Measurements from ENCODE around the gene CABP4. TPM values are rescaled to one million over a fixed set of nuclear protein-coding genes. Genes with fewer than 3 reads are reported as not detected.

CABP4 gene
- total RNA-seq, 4 donors from 2014 or later, result 1.1 to 5.1 (median 1.8) TPM

DNA sequence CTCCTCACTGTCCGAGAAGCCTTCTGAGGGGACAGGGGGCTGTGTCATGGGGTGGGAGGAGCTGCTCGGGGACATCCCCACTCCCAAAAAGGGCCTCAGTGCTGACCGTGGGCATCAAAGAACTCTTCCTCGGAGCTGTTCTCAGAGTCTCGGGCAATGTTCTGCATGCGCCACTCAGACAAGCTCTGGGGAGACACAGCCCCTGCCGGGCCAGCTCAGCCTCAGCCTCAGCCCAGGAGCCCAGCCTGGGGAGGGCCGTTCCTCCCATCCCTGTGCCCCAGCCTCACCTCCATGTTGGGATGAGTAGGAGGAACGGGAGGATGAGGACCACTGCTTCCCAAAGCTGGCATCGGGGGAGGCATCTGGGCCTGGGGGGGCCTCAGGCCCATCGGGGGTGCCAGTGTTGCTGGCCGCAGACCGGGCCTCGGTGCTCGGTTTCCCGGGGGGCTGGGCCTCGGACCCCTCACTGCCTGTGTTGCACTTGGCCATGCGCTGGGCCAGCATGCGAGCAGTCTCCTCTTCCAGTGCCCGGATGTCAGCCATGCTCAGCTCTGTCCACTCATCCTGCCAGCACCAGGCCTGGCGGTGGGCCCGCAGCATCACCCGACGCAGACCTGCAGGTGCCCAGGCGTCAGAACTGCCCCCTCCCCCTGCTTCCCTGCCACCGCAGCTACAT is 44.8 kb downstream of the CABP4 start:
- TF ChIP-seq, protein P1, sequence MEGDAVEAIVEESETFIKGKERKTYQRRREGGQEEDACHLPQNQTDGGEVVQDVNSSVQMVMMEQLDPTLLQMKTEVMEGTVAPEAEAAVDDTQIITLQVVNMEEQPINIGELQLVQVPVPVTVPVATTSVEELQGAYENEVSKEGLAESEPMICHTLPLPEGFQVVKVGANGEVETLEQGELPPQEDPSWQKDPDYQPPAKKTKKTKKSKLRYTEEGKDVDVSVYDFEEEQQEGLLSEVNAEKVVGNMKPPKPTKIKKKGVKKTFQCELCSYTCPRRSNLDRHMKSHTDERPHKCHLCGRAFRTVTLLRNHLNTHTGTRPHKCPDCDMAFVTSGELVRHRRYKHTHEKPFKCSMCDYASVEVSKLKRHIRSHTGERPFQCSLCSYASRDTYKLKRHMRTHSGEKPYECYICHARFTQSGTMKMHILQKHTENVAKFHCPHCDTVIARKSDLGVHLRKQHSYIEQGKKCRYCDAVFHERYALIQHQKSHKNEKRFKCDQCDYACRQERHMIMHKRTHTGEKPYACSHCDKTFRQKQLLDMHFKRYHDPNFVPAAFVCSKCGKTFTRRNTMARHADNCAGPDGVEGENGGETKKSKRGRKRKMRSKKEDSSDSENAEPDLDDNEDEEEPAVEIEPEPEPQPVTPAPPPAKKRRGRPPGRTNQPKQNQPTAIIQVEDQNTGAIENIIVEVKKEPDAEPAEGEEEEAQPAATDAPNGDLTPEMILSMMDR (IDR thresholded peaks at IDR 0.05; ENCODE audit: low read depth), result no peak

DNA sequence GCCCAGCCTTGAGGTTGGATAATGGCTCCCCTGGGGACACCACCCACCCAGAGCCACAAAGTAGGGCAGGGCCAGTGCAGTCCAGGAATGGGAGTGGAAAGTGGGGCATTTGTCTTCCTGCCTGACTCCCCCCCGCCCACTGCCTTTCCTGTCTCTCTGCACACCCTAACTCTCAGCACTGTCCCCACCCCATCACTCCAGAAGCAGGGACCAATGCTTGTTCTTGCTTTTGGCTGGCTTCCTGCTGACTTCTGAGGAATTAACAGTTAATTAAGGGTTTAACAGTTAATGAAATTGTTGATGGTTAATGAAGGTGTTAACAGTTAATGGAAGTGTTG is 45.3 kb downstream of the CABP4 start:
- TF ChIP-seq, protein P1 (IDR thresholded peaks at IDR 0.05; ENCODE audit: low read depth), result no peak

DNA sequence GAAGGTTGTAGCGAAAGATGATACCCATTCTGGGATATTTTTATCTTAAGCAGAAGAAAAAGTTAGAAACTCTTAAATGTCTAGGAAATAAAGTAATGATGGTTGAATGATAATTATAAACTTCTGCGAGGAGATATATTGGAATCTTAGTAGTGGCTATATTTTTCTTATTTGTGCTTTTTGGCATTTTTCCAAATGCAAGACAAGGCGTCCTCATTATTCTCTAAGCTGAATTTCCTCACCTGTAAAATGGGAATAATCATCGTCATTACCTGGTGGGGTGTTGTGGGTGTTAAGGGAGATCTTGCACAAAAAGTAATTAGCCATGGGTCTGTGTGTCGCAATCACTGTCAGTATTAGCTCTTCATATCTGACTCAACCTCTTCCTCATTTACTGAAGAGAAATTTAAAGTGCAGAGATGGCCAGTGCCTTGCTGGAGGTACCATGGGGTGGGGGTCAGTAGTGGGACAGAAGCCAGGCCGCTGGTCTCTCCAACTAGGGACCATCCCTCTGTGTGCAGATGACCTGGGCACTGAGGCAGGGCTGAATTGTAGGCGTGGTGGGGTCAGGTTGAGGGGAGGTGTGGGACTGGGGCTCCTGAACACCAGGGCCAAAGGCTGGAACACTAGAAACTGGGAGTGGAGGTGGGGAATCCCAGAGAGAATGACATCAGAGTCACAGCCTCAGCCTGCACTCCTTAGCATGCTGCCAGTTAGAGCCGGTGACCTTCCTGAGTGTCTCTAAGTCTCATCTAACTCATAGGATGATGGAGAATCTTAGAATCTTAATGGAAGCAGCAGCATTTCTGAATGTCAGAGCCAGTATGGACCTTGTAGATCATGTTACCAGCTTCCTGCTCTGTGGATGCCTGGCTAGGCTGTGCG is 45.9 kb downstream of the CABP4 start:
- TF ChIP-seq, protein P1 (IDR thresholded peaks at IDR 0.05; ENCODE audit: low read depth), result no peak

DNA sequence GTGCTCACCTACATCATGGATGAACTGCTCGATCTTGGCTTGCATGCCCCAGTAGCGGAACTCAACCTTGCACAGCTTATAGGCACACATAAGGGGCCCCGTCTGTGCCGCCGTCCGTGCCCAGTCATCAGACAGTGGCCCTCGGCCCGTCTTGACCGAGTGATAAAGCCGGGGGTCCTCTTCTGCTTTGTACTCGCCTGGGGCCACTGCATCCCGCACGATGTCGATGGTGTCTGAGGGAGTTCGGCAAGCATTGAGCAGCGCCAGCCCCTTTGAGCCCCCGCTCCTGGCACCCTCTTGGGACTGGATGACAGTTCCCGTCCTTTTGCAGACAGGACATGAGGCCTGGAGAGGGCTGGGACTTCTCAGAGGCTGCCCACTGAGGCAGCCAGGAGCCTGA is 46.7 kb downstream of the CABP4 start:
- TF ChIP-seq, protein P1 (IDR thresholded peaks at IDR 0.05; ENCODE audit: low read depth), result no peak

DNA sequence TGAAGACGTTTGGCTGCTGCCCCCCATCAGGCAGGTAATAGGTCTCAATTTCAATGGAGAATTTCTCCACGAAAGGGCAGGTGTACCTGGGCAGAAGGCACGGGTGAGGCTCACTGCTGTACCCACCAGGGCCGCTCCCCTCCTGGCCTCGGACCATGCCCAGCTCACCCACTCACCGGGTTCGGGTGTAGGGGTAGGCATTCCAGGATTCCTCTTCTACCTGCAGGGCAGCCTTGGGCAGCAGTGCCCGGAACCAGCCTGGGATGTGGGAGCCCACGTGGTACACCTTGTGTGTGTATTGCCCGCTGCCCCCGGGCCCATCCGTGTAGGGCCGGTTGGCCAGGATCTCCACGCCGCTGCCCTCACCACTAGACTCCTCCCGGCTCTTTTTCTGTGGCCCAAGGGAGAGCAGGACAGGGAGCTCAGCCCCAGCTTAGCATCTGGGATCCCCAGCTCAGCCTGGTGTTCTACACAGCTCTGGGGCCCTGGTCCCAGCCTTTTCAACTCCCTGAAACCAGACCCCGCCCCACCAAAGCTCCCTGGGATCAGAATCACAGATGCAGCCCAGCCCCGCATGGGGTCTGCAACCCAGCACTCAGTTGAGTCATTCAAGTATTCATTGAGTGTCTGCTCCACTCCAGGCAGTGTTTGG is 47.3 kb downstream of the CABP4 start:
- TF ChIP-seq, protein P1 (IDR thresholded peaks at IDR 0.05; ENCODE audit: low read depth), result no peak

DNA sequence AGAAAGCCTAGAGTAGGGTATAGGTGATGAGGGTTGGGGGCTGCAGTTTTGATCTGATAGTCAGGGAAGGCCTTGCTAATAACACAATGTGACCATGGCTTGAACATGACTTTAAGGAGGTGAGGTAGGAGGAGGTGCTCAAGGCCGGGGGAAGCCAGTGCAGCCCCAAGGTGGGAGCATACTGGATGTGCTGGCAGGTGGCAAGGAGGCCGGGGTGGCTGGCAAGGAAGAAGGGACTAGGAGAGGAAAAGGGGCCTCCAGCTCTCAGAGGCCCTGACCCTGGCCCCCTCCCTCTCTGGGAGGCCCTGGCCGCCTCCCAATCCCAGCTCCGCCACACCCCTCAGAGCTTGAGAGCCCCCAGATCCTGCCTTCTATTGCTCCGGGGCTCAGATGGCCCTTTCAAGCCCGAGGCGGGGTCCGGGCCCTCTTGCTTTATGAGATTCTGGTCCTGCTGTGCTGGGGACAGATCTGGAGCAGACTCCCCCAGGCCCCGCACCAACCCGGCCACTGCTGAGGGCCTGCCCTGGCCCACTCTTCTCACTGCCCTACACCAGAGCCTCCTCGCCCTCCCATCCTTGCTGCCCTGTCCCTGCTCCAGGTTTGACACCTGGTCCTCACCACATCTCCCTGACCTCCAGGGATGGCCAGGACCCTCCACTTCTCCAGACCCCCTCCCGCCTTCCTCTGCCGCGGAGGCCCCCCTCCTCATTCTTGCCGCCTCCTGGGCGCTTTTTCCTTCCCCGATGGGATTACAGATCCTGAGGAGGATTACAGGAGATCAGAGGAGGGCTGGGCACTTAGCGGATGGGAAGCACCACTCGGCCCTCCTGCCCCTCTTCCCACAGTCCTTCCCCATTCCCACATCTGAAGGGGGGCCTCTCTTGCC is 48.2 kb downstream of the CABP4 start:
- TF ChIP-seq, protein P1 (IDR thresholded peaks at IDR 0.05; ENCODE audit: low read depth), result no peak

All from subcutaneous adipose tissue (tissue), 4 donors.